Renal cortex interstitium (tissue), 11 donors: ENCODE data around the gene UGT1A1. TPM values are rescaled to one million over a fixed set of nuclear protein-coding genes. Genes with fewer than 3 reads are reported as not detected.

Experiments
- DNase-seq, 11 donors: peaks; one replicate each; pipeline ENCODE4 v3.0.0-alpha.2; 2013; ENCODE audit warnings: low read depth in 9 of 11, low spot score in 4 of 11; ENCODE audit errors: extremely low read depth in 1 of 11
- polyA plus RNA-seq, 3 donors: library from polyadenylated mRNA; unstranded; fragments of 120-200 nt; gene quantifications; one replicate each; pipeline ENCODE4 v1.2.1, GENCODE V29; 2013; ENCODE audit not compliant: insufficient read length in 3 of 3

The UGT1A1 gene
- polyA plus RNA-seq, 3 donors: 0.23 to 0.56 (median 0.24) TPM

DNA sequence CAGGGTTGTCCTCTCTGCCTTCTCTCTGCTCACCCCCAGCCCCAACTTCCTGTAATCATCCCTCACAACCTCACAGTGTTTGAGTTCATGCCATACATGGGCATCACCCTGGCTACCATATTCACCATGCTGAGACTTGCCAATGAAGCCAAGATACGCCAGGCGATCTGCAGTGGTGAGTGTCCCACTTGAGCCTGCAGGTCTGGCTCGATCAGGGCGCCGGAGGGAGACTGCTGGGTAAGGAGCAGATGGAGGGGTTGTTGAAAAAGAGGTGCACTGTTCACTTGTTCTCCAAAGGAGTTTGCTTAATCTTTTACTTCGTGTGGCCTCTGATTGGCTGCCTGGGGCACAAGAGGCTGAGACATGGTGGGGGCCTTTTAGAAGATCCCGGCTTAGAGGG, 32.6 kb downstream of the UGT1A1 start:
- no peak for DNase-seq

DNA sequence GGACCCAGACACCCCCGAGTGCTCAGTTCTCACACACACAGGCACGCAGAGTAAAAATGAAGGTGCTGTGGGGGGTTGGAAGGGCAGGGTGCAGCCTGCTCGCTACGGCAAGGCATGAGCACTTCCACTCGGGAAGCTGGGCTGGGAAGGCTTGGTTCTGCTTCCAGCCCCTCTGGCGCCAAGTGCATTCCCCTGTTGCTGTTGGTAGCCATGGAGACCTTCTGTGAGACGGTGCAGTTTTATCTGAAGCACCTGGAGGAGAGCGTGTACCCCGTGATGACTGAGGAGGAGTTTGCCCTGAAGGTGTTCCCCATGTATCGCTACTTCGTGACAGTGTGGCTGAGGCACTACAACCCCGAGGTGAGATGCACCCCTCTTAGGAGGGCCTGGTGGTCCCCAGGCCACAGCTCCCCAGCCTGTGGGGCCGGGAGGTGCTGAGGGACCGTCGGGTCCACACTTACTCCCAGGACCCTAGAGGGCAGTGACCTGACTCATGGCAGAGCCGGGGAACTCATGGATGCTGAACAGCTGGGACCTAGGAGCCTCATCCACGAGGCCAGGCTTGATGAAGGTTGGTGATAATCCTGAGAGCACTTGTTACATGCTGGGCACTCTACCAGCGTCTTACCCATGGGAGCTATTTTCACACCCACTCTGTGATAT, 33.5 kb downstream of the UGT1A1 start:
- DNase-seq: no peak

DNA sequence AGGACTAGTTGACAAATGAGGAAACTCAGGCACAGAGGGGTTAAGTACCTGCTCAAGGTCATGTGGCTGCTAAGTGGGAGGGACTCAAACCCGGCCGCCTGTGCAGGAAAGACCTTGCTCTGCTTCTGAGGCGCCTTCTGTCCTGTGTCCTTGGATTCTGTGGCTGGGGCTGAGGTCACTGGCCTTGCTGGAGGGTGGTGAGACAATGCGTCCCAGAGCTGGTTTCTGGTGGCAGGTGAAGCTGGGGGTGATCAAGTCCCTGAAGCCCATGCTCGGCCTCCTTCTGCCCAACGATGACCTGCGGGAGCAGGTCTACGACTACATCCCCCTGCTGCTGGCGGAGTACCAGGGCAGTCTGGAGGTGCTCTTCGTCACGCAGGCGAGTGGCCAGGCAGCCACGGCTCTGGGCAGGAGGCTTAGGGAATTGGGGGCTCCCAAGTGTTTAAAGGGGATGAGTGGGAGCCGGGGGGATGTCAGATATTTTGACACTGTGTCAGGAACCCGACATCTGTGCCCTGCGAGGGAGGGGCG, 34.1 kb downstream of the UGT1A1 start:
- no peak for DNase-seq

DNA sequence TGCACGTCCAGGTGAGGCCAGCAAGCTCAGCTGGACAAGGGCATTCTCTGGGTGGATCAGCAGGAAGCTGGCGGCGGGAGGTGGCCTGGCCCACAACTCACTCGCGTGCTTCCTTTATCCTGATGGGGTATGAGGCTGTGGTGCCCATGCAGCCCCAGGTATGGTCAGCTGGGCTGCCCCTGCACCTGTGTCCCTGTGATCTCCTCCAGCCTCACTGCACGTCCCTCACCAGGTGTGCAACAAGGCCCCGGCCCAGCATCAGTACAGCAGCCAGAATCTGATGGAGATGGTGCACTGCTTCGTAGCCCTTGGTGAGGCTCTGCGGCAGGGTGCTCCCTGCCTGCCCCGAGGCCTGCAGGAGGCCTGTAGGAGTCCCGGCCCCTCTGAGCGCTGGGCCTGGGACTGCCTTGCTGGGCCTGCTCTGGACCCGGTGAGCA, 35.7 kb downstream of the UGT1A1 start:
- no peak for DNase-seq

DNA sequence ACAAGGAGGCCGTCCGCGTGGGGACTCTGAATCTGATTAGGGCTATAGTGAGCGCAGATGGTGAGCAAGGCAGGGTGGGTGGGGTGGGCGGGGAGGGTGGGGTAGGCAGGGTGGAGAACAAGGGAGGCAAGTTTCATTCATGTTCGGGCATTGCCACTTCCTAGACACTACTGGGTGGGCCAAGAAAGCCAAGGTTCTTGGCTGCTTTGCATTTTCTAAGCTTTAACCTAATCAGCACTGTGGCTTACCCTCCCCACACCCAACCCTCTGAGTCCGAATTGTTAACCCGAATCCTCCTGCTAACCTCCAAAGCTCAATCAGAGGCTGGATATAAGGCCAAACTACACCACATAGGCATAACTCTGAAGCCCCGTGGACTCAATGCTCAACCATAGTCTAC, 36.2 kb downstream of the UGT1A1 start:
- DNase-seq: no peak

DNA sequence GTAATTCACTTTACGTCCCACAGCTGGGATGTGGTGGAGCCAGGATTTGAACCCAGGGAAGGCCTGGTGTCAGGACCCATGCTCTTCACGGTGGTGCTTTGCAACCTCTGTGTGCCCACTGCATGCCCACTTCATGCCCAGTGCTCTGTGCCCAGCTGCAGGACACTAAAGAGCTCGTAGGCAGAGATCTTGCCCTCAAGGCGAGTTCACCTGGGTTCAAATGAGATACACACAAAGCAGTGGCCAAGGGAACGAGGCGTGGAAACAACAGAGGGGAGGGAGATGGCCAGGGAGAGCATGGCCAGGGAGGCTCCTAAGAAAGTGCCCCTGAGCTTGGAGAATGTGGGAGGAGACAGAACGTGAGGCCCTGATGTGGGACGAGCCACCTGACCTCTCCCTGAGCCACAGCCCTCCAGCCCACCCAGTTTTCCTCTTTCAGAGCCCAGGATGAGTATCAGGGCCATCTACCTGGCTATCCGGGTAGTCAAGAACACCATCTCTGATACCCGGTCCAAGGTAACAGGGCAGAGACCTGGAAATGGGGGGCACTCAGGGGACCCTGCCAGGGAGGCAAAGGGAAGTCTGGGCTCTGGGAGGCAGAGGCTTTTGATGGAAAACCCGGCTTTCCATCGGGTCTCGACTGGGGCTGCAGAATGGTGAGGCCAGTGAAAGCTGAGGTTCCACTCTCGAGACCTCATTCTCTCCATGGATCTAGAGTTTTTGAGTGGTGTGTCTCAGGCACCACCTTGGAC, 38.4 kb downstream of the UGT1A1 start:
- DNase-seq: no peak

DNA sequence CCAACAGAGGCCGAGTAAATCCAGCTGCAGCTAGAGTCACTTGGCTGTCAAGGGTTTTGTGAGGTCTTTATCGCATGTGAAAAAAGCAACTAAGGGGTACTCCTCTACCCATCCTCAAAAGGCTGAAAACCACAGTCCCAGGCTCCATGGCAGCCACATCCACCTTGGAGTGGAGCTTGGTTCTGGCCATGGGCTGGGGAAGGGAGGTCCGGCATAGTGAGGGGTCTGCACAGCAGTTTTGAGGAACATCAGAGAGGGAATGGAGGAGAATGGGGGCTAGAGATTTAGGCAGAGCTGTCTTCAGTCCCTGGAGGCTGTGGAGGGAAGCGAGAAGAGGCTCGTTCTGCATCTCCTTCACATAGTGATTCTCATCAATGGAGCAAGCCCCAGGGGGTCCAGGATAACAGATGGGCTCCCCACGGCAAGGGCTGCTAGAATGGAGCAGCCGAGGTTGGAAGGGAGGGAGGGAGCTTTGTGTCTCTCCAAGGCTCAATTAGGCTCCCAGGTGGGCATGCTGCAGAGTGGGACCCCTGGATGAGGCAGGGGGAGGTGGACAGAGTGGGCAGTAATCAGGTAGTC, 39.1 kb downstream of the UGT1A1 start:
- no peak for DNase-seq

DNA sequence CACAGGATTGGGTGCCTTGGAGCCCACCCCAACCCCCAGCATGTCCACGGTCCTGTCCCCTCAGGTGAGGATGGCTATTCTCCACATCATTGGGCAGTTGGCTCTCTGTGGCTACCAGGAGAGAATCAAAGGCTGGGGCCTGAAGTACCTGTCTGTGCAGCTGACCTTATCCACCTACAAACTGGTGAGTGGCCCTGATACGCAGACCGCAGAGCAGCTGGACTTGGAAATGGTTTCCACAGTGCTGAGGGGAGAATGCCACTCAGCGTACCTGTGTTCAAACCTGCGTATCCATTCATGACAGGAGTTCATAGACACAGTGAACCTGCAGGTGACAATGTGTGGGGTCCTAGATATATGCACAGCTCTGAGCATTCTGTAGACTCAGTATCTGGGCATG, 39.6 kb downstream of the UGT1A1 start:
- DNase-seq: no peak

DNA sequence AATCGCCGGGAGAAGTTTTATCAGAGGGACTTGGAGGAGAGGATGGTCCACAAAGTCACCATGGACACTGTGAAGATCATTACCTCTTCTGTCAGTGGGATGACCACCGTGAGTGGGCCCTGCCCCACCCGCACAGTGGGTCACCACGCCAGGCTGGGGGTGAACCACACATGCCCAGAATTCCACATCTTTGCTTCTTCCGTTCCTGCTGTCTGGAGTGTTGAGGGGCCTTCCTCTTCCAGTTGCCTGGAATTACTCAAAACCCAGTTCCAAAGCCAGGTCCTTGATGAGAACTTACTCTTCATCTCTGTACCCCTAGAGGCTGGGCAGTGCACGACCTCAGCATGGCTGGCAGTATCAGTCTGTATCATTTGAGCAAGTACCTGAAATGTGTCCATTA, 40.1 kb downstream of the UGT1A1 start:
- DNase-seq: no peak

DNA sequence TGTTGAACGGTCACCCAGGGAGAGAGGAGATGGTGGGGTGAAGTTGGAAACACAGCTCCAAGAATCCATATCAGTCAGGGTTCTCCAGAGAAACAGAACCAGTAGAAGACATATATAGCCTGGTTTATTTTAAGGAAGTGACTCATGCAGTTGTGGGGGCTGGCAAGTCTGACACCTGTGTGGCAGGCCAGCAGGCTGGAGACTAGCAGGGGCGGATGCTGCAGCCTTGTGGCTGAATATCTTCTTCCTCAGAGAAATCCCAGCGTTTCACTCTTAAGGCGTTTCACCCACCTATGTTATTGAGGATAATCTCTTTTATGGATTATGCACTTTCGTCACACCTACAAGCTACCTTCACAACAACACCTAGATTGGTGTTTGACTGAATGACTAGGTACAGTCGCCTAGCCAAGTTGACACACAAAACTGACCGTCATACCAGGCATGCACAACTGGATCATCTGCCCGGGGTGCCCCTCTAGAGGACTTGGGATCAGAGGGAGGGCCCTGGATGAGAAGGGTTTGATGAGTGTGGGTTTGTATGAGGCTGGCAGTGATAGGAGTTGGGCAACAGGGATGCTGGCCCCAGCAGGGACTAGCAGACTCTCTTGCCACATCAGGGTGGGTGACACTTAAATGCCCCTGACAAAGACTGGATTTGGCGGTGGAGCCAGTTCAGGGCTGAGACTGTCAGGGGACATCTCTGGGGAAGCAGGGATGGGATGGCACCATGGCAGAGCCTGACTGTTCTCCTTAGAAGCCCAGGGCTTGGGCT, 41.5 kb downstream of the UGT1A1 start:
- DNase-seq: no peak

DNA sequence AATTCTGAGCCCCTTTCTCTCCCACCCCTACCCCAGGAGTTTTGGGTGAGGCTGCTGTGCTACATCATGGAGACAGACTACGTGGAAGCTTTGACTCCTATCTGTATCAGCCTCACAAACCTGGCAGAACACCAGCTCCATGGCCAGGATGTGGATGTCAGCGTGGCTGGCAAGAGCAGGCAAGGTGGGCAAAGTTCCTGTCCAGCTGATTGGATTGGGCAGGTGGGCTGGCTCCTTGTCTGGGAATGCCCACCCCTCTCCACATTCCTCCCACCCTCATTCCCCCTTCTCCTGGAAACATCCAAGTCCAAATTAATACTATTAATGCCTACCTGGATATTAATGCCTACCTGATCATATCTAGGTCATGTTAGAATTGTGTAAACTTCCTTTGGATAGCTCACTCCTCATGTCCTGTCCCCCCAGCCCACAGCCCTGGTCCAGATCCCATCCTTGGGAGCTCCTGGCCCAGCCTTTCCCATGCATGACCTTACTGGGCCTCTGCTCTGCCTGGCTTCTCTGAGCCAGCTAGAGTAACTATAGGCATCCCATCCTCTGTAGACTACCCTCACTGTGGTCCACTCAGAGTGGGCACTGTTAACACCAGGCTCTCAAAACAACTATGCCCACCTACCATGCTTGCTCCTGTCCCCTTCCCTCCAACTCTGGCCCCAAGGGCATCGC, 42.2 kb downstream of the UGT1A1 start:
- no peak for DNase-seq

DNA sequence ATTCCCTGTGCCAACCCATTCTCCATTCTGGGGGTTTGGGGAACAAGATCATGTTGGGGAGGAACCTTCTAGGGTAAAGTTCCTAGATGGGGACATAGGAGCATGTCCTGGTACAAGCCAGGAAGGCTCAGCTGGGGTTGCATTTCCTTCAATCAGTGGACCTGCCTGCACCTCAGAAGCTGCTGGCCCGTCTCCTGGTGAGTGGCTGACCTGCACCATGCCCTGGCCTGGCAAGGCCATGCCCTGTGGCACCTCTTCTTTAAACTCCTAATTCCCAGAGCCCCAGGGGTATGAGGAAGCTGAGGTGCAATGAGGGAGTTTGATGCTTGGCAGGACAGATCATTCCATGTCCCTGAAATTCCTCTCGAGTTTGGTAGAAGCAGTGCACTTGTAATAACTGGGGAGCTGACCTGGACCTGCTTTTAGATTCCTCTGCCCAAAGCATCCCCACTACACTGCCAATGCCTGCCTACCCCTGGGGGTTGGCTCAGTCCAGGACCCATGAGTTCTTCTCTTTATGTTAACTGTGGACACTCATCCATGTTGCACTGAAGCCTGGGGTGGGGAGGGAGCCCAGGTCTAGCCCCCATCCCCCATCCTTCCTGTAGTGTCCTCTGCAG, 43.3 kb downstream of the UGT1A1 start:
- no peak for DNase-seq

DNA sequence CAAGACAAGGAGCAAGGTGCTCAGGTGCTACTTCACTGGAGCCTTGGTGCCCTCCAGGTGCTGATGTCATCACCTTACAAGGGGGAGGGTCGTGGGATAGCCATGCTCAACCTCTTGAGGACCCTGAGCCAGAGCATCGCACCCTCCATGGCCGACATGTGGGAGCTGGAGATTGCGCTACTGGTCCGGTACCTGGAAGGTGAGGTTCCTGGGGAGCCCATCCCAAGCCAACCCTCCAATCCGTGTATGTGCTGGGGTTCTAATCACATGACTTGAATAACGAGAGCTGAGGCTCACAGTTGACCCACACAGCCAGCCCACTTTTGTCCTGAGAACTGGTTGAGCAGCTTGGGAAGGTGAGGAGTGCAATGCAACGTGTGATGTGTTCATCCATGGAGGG, 43.9 kb downstream of the UGT1A1 start:
- DNase-seq: no peak

DNA sequence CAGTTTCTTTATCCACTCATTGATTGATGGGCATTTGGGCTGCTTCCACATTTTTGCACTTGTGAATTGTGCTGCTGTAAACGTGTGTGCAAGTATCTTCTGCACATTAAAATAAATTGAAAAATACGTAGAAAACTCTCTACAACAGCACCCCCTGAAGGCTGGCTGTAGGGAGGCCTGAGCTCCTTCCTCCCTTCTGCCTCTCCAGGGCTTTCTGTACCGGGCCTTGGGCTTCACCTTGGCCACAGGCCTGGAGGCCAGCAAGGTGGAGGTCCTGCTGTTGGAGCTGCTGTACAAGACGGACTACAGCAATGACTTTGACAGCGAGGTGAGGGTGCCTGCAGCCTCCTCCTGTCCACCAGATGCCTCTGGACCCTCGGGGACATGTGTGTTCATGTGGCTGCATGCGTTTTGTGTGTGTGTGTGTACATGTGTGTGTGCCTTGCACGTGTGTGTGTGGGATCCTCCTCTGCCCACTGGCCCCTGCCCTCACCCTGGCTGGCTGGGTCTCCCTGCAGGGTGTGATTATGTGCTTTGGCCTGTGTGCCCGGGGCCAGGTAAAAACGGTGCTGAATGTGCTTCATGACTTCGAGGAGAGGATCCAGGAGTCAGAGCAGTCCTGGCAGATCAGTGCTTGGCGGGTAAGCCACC, 47.3 kb downstream of the UGT1A1 start:
- no peak for DNase-seq

DNA sequence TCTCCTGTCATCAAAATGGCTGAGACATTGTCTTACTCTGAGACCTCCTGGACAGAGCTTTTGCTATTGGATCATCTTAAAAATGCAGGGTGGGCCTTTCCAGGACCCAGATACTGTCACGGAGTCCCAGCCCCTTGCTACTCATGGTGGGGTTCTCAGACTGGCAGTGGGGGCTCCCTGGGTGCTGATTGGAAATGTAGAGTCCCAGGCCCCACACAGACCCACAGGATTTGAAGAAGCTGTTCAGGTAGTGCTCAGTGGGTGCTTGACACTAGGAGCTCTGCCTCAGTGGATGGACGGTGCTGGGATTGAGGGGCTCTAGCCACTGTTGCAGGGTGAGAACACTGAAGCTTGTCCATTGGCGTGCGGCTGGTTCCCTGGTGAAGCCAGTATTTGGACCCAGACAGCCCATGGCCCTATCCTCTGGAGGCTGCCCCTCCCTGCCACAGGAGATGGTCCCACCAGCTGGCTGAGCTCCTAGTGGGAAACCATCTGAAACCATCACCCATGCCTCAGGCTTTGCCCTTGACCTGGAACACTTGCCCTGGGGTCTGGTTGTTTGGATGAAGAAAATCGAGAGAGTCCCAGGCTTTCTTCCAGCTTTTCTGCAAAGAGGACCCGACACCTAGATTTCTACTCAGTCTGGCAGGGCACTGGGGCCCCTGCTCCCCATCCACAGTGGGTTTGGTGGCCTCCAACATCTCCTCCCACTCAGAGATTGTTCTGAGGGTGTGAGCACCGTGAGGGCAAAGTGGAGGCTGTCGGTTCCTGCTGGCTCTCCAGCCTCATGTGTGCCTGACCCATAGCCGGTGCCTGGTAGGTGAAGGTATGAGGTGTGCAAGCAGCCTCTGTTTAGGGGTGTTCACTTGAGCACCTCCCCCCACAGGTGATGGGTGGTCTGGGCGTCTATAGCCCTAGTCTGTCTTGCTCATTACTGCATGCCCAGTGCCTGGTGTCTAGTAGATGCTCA, 48.2 kb downstream of the UGT1A1 start:
- no peak for DNase-seq

DNA sequence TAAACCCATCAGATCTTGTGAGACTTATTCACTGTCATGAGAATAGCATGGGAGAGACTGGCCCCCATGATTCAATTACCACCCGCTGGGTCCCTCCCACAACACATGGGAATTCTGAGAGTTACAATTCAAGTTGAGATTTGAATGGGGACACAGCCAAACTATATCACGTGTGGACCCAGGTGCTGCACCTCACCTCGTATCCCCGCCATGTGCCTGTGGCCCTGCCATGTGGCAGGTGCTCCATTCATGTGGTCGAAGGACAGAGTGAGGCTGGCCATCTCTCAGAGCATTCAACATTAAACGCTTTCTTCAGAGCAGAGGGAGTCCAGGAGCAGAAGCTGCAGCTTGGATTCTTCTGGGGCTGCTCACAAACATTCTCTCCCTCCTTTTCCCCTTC, 50.3 kb downstream of the UGT1A1 start:
- no peak for DNase-seq

DNA sequence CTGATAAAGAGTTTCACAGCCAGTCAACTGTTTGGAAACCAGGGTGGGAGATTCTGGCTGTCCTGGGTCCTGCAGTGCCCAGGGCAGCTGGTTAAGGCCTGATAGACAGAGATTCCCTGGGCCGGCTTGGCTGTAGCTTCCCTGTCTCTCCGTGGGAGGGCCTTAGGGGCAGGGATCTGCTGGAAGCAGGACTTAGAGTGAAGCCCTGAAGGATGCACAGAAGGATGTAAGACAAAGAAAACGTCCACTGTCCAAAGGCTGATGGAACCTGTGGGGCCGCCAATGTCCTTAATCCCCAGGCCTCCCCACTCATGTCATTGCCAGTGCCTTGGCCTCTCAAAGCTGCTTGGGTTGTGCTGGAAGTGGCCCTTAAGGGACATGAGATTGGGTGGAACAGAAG, 51.0 kb downstream of the UGT1A1 start:
- DNase-seq: no peak
